Measurements from ENCODE around the gene BRS3. TPM values are rescaled to one million over a fixed set of nuclear protein-coding genes. Genes with fewer than 3 reads are reported as not detected.

The BRS3 gene
- polyA plus RNA-seq, 1 donor from 2014 or later = 0.20 TPM

GRCh38 chrX:136476501-136476900 lies 11.2 kb upstream of the BRS3 start:
- TF ChIP-seq EP300 (conservative IDR thresholded peaks at IDR 0.05; ENCODE audit: poor library complexity, severe bottlenecking) (no peak), EZH2 (IDR thresholded peaks at IDR 0.05; ENCODE audit: borderline replicate concordance, insufficient read depth, low read length, poor library complexity, severe bottlenecking) (no peak), SMC3 (conservative IDR thresholded peaks at IDR 0.05; ENCODE audit: poor library complexity) (no peak), CTCF (IDR thresholded peaks at IDR 0.05; ENCODE audit: poor library complexity, severe bottlenecking) (no peak), RAD21 (conservative IDR thresholded peaks at IDR 0.05) (no peak), REST (IDR thresholded peaks at IDR 0.05; ENCODE audit: borderline replicate concordance) (no peak), MXI1 (conservative IDR thresholded peaks at IDR 0.05; ENCODE audit: poor library complexity, severe bottlenecking) (no peak), POLR2AphosphoS5 (IDR thresholded peaks at IDR 0.05) (no peak), TAF1 (IDR thresholded peaks at IDR 0.05; ENCODE audit: low read depth) (no peak)
- Histone ChIP-seq H3K4me2 (ENCODE audit: low read length) (no peak overlapping the region), H3K27ac (ENCODE audit: low read length) (no peak overlapping the region), H3K4me3 (ENCODE audit: low read length) (no peak overlapping the region), H2AFZ (ENCODE audit: low read depth, low read length) (no peak overlapping the region), H3K27me3 (ENCODE audit: insufficient read depth, low read depth, low read length) (no peaks in the 10 kb centered on the region), H3F3A (ENCODE audit: insufficient read depth, low read length, poor library complexity, severe bottlenecking) (no peaks in the 10 kb centered on the region), H3K79me2 (replicated peaks; ENCODE audit: insufficient read depth, low read length) (no peaks in the 10 kb centered on the region), H3K36me3 (ENCODE audit: insufficient read depth, low read length) (no peaks in the 10 kb centered on the region), H3K9me2 (ENCODE audit: insufficient read depth, low read length) (no peaks in the 10 kb centered on the region), H4K20me1 (ENCODE audit: insufficient read depth) (no peaks in the 10 kb centered on the region), H3K9me3 (ENCODE audit: low read length) (no peaks in the 10 kb centered on the region), H3K9ac (ENCODE audit: low read length) (no peak overlapping the region)

GRCh38 chrX:136477026-136477425 lies 10.7 kb upstream of the BRS3 start:
- Histone ChIP-seq H3K9me3 (ENCODE audit: low read length) (no peaks in the 10 kb centered on the region), H2AFZ (ENCODE audit: low read depth, low read length) (no peak overlapping the region), H3K36me3 (ENCODE audit: insufficient read depth, low read length) (no peaks in the 10 kb centered on the region), H3K9ac (ENCODE audit: low read length) (no peak overlapping the region), H3K27me3 (ENCODE audit: insufficient read depth, low read depth, low read length) (no peaks in the 10 kb centered on the region), H3K4me2 (ENCODE audit: low read length) (no peak overlapping the region), H4K20me1 (ENCODE audit: insufficient read depth) (no peaks in the 10 kb centered on the region), H3K79me2 (replicated peaks; ENCODE audit: insufficient read depth, low read length) (no peaks in the 10 kb centered on the region), H3K27ac (ENCODE audit: low read length) (no peak overlapping the region), H3K4me3 (ENCODE audit: low read length) (no peak overlapping the region), H3K9me2 (ENCODE audit: insufficient read depth, low read length) (no peaks in the 10 kb centered on the region), H3F3A (ENCODE audit: insufficient read depth, low read length, poor library complexity, severe bottlenecking) (no peaks in the 10 kb centered on the region)
- TF ChIP-seq EP300 (conservative IDR thresholded peaks at IDR 0.05; ENCODE audit: poor library complexity, severe bottlenecking) (no peak), RAD21 (conservative IDR thresholded peaks at IDR 0.05) (no peak), REST (IDR thresholded peaks at IDR 0.05; ENCODE audit: borderline replicate concordance) (no peak), CTCF (IDR thresholded peaks at IDR 0.05; ENCODE audit: poor library complexity, severe bottlenecking) (no peak), TAF1 (IDR thresholded peaks at IDR 0.05; ENCODE audit: low read depth) (no peak), POLR2AphosphoS5 (IDR thresholded peaks at IDR 0.05) (no peak), MXI1 (conservative IDR thresholded peaks at IDR 0.05; ENCODE audit: poor library complexity, severe bottlenecking) (no peak), EZH2 (IDR thresholded peaks at IDR 0.05; ENCODE audit: borderline replicate concordance, insufficient read depth, low read length, poor library complexity, severe bottlenecking) (no peak), SMC3 (conservative IDR thresholded peaks at IDR 0.05; ENCODE audit: poor library complexity) (no peak)

All from neural cell (in vitro differentiated cells).